Stimulated activated memory B cell treated with anti-CD40 and anti-IgM and Interleukin-4, amounts not matched to agents 10 μg/mL and 1 μg/mL and 100 μg/mL, for 72 hours (primary cell): ENCODE results near the gene OSBPL10.

Source experiments
- ATAC-seq: fragments of 150-1000 bp; cut with Tn5 transposase; 2 replicates; pipeline ENCODE4 v1.10.0; 2021
- H3K27ac Mint-ChIP-seq: one replicate; pipeline ENCODE4 v1.8.0; 2022; ENCODE audit warnings: mild to moderate bottlenecking, mixed read lengths
- H3K27me3 Mint-ChIP-seq: one replicate; pipeline ENCODE4 v1.8.0; 2022; ENCODE audit warnings: mixed read lengths
- H3K36me3 Mint-ChIP-seq: one replicate; pipeline ENCODE4 v1.8.0; 2022; ENCODE audit warnings: mixed read lengths
- H3K4me1 Mint-ChIP-seq: one replicate; pipeline ENCODE4 v1.8.0; 2022; ENCODE audit warnings: mixed read lengths
- H3K4me3 Mint-ChIP-seq: one replicate; pipeline ENCODE4 v1.8.0; 2022; ENCODE audit warnings: mild to moderate bottlenecking, moderate library complexity, mixed read lengths
- H3K9me3 Mint-ChIP-seq: one replicate; pipeline ENCODE4 v1.8.0; 2022; ENCODE audit warnings: mixed read lengths

OSBPL10 gene

GRCh38 chr3:31680072-31680870, 300.8 kb downstream of the OSBPL10 start:
- Mint-ChIP-seq H3K27me3 (no peaks in the 10 kb centered on the region), H3K36me3 (peaks cover 80% of the 10 kb centered on the region), H3K27ac (no peak overlapping the region), H3K4me1 (peaks cover 14% of the 10 kb centered on the region), H3K4me3 (no peak overlapping the region), H3K9me3 (no peaks in the 10 kb centered on the region)
- ATAC-seq = no peak

GRCh38 chr3:31676556-31676955, 304.5 kb downstream of the OSBPL10 start:
- Mint-ChIP-seq H3K4me3 (no peak overlapping the region), H3K27ac (no peak overlapping the region)
- no peak for ATAC-seq

GRCh38 chr3:31673950-31674349, 307.1 kb downstream of the OSBPL10 start:
- Mint-ChIP-seq H3K4me3 (no peak overlapping the region), H3K9me3 (no peaks in the 10 kb centered on the region), H3K27ac (no peak overlapping the region), H3K36me3 (peaks cover 86% of the 10 kb centered on the region), H3K4me1 (peaks cover 3% of the 10 kb centered on the region), H3K27me3 (no peaks in the 10 kb centered on the region)
- ATAC-seq = no peak

More at GRCh38 chr3:31676556-31676955, 304.5 kb downstream of the OSBPL10 start:
- no peaks in the 10 kb centered on the region for H3K9me3 Mint-ChIP-seq
- no peaks in the 10 kb centered on the region for H3K27me3 Mint-ChIP-seq
- H3K36me3 Mint-ChIP-seq = peaks cover 77% of the 10 kb centered on the region
- peaks cover 7% of the 10 kb centered on the region for H3K4me1 Mint-ChIP-seq

- no peak overlapping the region for H3K27ac Mint-ChIP-seq
- no peak for ATAC-seq
- no peak overlapping the region for H3K4me3 Mint-ChIP-seq
- no peaks in the 10 kb centered on the region for H3K9me3 Mint-ChIP-seq
- no peaks in the 10 kb centered on the region for H3K27me3 Mint-ChIP-seq
- peaks cover 80% of the 10 kb centered on the region for H3K36me3 Mint-ChIP-seq
- H3K4me1 Mint-ChIP-seq = no peaks in the 10 kb centered on the region
Observed at GRCh38 chr3:31671976-31672375, 309.1 kb downstream of the OSBPL10 start.

GRCh38 chr3:31671451-31671850, 309.6 kb downstream of the OSBPL10 start:
- H3K4me3 Mint-ChIP-seq = no peak overlapping the region
- H3K4me1 Mint-ChIP-seq = no peaks in the 10 kb centered on the region
- H3K9me3 Mint-ChIP-seq = no peaks in the 10 kb centered on the region
- H3K36me3 Mint-ChIP-seq = peaks cover 75% of the 10 kb centered on the region
- no peaks in the 10 kb centered on the region for H3K27me3 Mint-ChIP-seq
- ATAC-seq = no peak
- peak overlapping the region; percentile 18 for H3K27ac Mint-ChIP-seq

- ATAC-seq = no peak
- Mint-ChIP-seq H3K27ac (peak overlapping the region; percentile 18), H3K4me1 (no peaks in the 10 kb centered on the region), H3K4me3 (no peak overlapping the region), H3K27me3 (no peaks in the 10 kb centered on the region), H3K36me3 (peaks cover 72% of the 10 kb centered on the region), H3K9me3 (no peaks in the 10 kb centered on the region)
Observed at GRCh38 chr3:31670722-31671121, 310.3 kb downstream of the OSBPL10 start.

- Mint-ChIP-seq H3K4me3 (no peak overlapping the region), H3K27me3 (no peaks in the 10 kb centered on the region), H3K4me1 (no peaks in the 10 kb centered on the region), H3K36me3 (peaks cover 74% of the 10 kb centered on the region), H3K9me3 (no peaks in the 10 kb centered on the region), H3K27ac (peak overlapping the region; percentile 18)
- ATAC-seq = no peak
Observed at GRCh38 chr3:31670136-31670535, 310.9 kb downstream of the OSBPL10 start.

GRCh38 chr3:31668242-31668641, 312.8 kb downstream of the OSBPL10 start:
- Mint-ChIP-seq H3K36me3 (peaks cover 79% of the 10 kb centered on the region), H3K4me1 (no peaks in the 10 kb centered on the region), H3K4me3 (no peak overlapping the region), H3K9me3 (no peaks in the 10 kb centered on the region), H3K27ac (no peak overlapping the region), H3K27me3 (no peaks in the 10 kb centered on the region)
- ATAC-seq = no peak

GRCh38 chr3:31667582-31667981, 313.5 kb downstream of the OSBPL10 start:
- no peaks in the 10 kb centered on the region for H3K27me3 Mint-ChIP-seq
- H3K27ac Mint-ChIP-seq = no peak overlapping the region
- H3K36me3 Mint-ChIP-seq = peaks cover 79% of the 10 kb centered on the region
- no peaks in the 10 kb centered on the region for H3K9me3 Mint-ChIP-seq
- H3K4me1 Mint-ChIP-seq = no peaks in the 10 kb centered on the region
- H3K4me3 Mint-ChIP-seq = no peak overlapping the region
- ATAC-seq = no peak

GRCh38 chr3:31664031-31664430, 317.0 kb downstream of the OSBPL10 start:
- H3K27ac Mint-ChIP-seq = no peak overlapping the region
- H3K36me3 Mint-ChIP-seq = peaks cover 81% of the 10 kb centered on the region

GRCh38 chr3:31661993-31662670, 318.9 kb downstream of the OSBPL10 start:
- Mint-ChIP-seq H3K4me1 (no peaks in the 10 kb centered on the region), H3K27ac (peak overlapping the region; percentile 53), H3K36me3 (peaks cover 89% of the 10 kb centered on the region), H3K4me3 (no peak overlapping the region), H3K27me3 (no peaks in the 10 kb centered on the region), H3K9me3 (peaks cover 5% of the 10 kb centered on the region)
- no peak for ATAC-seq

More at GRCh38 chr3:31664031-31664430, 317.0 kb downstream of the OSBPL10 start:
- no peak for ATAC-seq
- H3K27me3 Mint-ChIP-seq = no peaks in the 10 kb centered on the region
- no peaks in the 10 kb centered on the region for H3K4me1 Mint-ChIP-seq
- H3K9me3 Mint-ChIP-seq = no peaks in the 10 kb centered on the region
- H3K4me3 Mint-ChIP-seq = no peak overlapping the region

GRCh38 chr3:31661286-31661685, 319.8 kb downstream of the OSBPL10 start:
- Mint-ChIP-seq H3K27ac (peak overlapping the region; percentile 53), H3K9me3 (peaks cover 8% of the 10 kb centered on the region), H3K36me3 (peaks cover 97% of the 10 kb centered on the region), H3K4me3 (no peak overlapping the region), H3K27me3 (no peaks in the 10 kb centered on the region), H3K4me1 (no peaks in the 10 kb centered on the region)
- no peak for ATAC-seq

- peaks cover 99% of the 10 kb centered on the region for H3K36me3 Mint-ChIP-seq
- no peaks in the 10 kb centered on the region for H3K27me3 Mint-ChIP-seq
- no peak overlapping the region for H3K4me3 Mint-ChIP-seq
- no peaks in the 10 kb centered on the region for H3K4me1 Mint-ChIP-seq
- H3K27ac Mint-ChIP-seq = no peak overlapping the region
- H3K9me3 Mint-ChIP-seq = peaks cover 17% of the 10 kb centered on the region
- ATAC-seq = no peak
Observed at GRCh38 chr3:31659246-31659645, 321.8 kb downstream of the OSBPL10 start.

- no peak for ATAC-seq
- Mint-ChIP-seq H3K36me3 (peaks cover 100% of the 10 kb centered on the region), H3K27ac (no peak overlapping the region), H3K4me1 (peaks cover 4% of the 10 kb centered on the region), H3K4me3 (no peak overlapping the region), H3K9me3 (peaks cover 46% of the 10 kb centered on the region), H3K27me3 (no peaks in the 10 kb centered on the region)
Observed at GRCh38 chr3:31654998-31655397, 326.1 kb downstream of the OSBPL10 start.

GRCh38 chr3:31653464-31653863, 327.6 kb downstream of the OSBPL10 start:
- Mint-ChIP-seq H3K36me3 (peaks cover 100% of the 10 kb centered on the region), H3K4me1 (peaks cover 4% of the 10 kb centered on the region), H3K9me3 (peaks cover 57% of the 10 kb centered on the region), H3K27ac (no peak overlapping the region), H3K4me3 (no peak overlapping the region), H3K27me3 (no peaks in the 10 kb centered on the region)
- ATAC-seq = no peak

- Mint-ChIP-seq H3K4me1 (peaks cover 4% of the 10 kb centered on the region), H3K9me3 (peaks cover 56% of the 10 kb centered on the region), H3K4me3 (no peak overlapping the region), H3K27ac (no peak overlapping the region), H3K27me3 (no peaks in the 10 kb centered on the region), H3K36me3 (peaks cover 100% of the 10 kb centered on the region)
- ATAC-seq = no peak
Observed at GRCh38 chr3:31652296-31652695, 328.8 kb downstream of the OSBPL10 start.
